Superior temporal gyrus (tissue), 1 donor: ENCODE measurements around the gene CEMIP2.
"Not testable (repeated sequence)": the region's sequence is repeated elsewhere in the genome, so short reads cannot be mapped to it uniquely, and the experiment has no call there.

Experiments
- DNase-seq: peaks from one replicate; pipeline ENCODE4 v3.0.0-alpha.2; 2016; ENCODE audit errors: extremely low spot score

CEMIP2 gene

DNA sequence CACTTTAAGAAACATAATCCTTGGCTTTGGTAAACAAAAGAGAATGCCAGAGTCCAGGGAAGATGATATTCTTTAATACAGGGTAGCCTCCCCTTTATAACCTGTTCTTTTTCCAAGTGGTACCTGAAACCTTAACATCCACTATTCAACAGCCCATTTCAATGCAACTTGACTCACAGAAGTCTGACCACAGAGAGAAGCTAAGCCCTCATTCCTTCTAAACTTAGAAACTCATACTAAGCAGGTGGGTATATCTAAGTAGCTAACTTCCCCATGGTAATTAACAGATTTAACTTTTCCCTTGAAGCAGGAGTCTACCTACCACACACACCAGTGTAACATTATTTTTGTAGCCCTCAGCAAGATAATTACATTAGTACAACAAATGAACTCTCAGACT, 91.9 kb downstream of the CEMIP2 start:
- DNase-seq: no peak

DNA sequence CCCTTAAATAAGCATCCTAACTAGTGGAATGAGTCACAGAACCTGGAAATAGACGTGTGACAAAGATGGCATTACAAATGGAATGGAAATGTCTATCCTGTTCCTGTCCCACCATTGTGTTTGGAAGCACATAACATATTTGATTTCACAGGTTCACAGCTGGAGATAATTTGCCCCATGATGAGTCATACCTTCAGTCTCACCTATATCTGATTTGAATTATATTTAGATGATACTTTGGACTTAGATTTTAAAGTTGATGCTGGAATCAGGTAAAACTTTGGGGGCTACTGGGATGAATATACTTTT, 92.5 kb downstream of the CEMIP2 start:
- DNase-seq: no peak

DNA sequence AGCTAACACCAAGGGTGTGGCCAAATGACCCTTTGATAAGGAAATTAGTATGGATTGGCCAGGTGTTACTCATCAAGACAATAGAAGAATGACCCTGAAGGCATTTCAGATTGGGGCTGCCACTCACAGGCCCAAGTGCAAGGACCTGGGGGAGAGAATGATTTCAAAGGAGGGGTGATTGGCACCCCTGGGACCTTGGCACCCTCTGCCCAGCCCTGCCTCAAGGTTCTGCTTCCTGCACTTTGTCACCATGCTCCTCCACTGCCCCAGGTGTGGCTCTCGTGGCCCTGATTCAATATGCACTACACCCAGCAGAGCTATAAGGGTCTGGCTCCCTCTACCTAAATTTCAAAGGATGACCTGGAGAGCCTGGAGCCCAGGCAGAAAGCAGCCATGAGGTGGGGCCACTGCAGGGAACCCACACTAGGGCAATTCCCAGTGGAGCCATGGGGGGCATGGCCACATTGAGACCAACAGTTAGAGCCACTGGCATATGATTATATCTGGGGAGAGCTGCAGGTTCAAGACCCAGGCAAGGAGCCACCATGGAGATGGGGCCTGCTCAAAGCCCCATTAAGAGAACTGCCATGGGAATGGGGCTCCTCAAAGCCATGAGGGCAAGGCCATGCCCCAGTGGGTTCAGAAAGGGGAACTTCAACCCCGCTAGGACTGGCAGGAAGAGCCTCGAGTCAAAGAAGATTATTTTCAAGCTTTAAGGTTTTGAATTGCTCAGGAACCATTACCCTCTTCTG, 93.0 kb downstream of the CEMIP2 start:
- DNase-seq: no peak

DNA sequence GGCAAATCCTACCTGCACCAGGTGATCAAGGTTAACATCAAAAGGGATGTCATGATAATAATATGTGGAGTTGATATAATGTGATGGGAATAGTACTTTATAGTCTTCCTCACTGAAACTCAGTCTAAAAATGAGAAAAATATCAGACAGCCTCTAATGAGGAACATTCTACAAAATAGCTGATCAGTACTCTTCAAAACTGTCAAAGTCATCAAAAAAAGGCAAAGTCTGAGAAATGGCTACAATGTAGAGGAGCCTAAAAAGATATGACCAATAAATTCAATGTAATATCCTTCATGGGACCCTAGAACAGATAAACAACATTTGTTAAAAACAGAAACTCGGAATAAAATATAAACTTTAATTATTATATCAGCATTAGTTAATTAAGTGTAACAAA, 95.7 kb downstream of the CEMIP2 start:
- DNase-seq: no peak

DNA sequence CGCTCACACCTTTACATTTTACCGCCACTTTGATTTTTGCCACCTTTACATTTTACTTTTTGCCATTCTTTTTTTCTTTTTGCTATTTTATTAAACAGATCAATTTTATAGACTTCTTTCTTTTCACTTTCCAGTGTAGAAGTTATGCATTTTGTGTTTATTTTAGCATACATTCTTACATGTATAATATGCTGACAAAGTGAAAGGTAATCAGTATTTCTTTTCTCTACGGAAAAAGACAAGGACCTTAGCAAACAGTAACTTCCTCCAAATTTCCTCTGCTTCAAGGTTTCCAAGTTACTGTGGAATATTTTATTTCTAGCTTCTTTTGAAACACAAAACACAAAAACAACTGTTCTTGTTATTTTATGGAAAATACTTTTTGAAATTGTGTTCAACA, 97.0 kb downstream of the CEMIP2 start:
- no peak for DNase-seq

DNA sequence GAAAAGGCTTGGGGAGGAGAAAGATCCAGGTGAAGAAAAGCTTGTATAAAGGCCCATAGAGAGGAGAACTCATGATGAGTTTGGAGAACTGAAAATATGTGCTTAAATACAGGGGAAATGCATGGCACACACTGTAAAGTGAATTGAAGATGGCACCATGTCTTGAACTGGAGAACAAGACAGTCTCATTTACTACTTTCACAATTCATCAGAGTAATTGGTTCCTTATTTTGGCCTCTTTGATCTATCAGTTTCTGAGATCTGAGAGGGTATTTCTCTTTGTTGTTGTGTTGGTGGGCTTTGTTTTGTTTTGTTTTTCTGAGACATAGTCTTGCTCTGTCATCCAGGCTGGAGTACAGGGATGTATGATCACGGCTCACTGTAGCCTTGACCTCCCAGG, 98.2 kb downstream of the CEMIP2 start:
- no peak for DNase-seq

DNA sequence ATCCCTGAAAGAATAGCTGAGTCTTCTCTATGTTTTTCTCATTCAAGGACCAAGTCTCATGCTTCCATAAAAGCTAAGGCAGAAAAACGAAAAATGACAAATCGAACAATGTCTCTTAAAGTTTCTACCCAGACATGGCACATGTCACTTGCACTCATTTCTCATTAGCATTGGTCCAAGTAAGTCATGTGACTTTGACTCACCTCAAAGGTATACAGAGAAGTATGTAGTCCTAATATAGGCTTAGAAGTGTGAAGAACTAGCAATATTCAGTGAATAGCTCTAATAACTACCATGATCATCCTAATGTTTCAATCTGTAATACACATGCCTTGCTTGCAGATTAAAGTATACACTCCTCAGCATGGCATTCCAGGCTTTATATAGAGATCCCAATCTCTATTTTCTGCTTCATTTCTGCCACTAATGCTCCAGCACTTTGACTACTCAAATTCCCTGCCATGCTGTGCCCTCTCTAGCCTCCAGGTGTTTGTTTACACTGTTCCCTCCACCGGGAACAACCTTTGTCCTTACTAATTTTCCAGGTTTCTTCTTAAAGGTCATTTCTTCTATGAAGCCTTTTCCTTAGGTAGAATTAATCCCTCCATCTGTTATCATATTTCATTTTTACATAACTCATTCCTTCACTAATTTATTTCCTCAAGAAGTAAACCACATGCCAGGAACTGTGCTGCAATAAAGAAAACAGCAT, 98.9 kb downstream of the CEMIP2 start:
- DNase-seq: no peak

DNA sequence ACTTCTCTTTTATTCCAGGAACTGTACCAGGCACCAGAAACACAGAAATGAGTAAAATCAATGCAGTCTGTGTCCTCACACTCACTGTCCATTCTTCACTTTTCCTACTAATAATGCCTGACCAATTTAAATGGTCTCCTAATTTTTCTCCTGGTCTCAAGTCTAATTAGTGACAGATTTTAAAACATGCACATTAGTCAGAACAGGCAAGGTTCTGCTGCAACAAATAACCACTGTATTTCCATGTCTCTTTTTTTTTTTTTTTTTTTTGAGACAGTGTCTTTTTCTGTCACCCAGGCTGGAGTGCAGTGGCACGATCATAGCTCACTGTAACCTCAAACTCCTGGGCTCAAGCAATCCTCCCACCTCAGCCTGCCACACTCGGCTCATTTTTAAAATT, 99.6 kb downstream of the CEMIP2 start:
- DNase-seq: no peak

DNA sequence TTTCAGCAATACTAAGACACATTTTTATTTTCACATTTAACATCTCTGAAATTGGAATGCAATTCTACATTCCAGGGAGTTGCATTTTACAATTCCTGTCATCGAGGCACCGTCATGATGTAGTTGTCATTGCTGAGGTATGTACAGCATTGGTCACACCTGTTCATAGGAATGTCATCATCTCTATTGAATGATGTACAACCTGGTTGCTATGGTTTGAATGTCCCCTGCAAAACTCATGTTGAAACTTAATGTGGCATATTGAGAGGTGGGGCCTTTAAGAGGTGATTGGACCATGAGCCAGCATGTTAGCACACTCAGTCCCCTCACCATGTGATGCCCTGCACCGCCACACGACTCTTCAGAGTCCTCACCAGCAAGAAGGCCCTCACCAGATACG, 103.1 kb downstream of the CEMIP2 start:
- no peak for DNase-seq

DNA sequence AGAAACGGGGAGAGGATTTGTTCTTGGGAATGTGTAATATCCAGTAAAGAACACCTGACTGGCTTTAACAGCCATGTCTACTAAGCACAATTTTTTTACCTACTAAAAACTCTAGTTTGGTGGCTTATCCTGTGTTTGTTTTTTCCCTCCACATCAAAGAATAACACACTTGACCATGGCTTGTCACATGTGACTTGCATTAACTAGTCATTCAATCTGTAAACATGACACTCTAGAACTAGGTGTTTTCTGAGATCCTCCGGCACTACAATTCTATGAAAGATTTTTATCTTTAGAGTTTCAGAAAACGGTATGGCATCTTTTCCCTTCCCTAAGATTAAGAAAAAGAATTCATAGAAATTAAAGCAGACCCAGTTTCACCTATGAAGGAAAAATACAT, 103.7 kb downstream of the CEMIP2 start:
- no peak for DNase-seq

DNA sequence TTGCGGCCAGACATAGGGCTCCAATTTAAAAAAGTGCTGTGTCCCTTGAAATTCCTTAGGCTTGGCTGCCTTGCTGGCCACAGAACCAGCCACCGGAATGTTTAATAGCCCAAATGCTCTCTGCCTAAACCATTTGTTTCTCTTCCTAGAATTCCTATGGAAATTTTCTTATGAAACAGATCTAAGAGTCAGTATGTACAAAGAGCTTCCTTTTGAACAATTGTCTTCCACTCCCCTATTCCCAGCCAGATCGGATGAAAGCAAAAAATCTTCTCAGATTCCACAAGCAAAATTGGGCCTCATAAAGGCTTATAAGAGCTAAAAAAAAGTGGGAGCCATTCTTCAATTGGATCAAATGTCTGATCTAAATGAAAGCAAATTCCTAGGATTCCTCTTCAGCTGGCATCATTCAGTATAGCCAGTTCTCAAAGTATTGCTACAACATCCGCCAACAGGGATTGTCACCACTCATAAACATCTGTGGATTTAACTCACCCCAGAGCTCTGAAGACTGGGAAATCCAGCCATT, 104.3 kb downstream of the CEMIP2 start:
- DNase-seq: no peak

DNA sequence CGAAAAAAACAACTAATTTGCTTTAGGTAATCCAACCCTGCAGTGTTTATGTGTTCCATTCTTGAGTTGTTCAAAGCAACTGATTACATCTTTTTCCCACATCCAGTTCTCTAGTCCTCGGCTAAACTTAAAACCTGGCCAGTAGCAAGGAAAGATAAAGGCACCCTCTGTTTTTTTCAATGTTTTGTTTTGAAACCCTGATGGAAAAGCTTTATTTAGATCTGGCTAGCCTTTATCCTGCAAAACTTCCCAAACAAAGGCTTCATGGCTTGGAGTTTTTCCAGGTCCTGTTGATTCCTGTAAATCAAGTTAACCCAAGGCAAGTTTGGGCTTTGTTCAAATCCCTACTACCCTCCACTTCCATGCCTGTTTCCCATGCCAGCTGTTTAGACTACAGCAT, 105.1 kb downstream of the CEMIP2 start:
- no peak for DNase-seq

DNA sequence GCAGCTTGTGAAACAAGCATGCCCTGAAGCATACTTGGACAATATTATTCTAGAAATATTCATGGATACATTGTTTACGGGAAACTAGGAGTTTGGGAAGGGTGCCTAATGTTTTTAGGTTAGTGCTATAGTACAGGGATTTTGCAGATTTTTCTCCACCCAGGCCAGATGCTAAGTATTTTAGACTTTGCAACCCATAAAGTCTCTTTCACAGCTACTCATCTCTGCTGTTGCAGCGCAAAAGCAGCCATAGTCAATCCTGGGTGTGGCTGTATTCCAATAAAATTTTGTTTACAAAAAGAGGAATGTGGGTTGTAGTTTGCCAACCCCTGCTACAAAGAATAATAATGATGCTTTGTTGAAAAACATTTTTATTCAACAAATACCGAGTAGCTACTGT, 106.2 kb downstream of the CEMIP2 start:
- DNase-seq: no peak

DNA sequence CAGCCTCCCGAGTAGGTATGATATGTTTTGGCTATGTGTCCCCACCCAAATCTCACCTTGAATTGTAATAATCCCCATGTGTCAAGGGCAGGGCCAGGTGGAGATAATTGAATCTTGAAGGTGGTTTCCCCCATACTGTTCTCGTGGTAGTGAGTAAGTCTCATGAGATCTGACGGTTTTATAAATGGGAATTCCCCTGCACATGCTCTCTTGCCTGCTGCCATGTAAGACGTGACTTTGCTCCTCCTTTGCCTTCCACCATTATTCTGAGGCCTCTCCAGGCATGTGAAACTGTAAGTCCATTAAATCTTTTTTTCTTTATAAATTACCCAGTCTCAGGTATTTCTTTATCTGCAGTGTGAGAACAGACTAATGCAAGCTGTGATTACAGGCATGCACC, 111.0 kb downstream of the CEMIP2 start:
- not testable (repeated sequence) for DNase-seq

DNA sequence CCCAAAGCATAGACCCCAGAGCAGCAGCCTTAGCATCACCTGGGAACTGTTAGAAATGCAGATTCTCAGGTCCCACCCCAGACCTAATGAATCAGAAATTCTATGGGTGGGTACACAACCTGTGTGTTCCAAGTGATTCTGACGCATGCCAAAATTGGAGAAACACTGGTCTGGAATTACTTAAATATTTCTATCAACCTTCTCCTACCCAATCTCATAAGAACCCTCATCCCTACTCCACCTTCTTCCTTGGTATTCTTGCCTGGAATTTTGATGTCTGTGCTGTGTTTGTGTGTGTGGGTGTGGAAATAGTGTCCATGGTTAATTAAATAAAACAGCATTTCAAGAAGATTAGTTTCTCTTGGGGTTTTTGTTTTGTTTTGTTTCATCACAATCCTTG, 111.8 kb downstream of the CEMIP2 start:
- DNase-seq: no peak

DNA sequence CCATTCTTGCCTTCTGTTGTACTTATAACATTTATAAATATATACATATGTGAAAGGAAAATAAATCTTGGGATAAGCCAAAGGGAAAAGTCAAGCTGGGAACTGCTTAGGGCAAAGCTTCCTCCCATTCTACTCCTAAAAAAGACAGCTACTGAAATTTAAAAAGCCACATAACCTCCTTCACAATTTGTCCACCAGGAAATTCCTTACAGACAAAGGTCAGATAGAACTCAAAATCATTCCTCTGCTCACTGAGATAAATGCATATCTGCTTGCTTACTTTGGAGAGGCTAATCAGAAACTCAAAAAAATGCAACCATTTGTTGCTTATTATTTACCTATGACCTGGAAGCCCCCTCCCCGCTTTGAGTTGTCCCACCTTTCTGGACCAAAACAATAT, 112.5 kb downstream of the CEMIP2 start:
- DNase-seq: no peak

DNA sequence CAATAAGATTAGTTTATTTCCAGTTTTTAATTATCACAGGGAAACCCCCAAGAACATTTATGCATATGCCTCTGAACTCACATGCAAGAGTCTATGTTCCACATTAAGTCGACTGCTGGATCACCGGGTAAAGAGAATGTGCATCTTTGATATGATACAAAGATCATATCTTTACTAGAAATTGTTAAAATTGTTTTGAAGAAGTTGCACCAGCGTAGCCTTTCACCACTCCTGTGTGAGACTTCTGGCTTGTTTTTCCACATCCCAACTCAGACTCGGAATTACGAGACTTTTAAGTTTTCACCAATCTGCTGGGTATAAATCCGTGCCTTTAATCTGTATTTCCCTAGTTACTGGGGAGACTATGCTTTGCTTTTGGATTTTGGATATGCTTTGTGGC, 113.2 kb downstream of the CEMIP2 start:
- no peak for DNase-seq

DNA sequence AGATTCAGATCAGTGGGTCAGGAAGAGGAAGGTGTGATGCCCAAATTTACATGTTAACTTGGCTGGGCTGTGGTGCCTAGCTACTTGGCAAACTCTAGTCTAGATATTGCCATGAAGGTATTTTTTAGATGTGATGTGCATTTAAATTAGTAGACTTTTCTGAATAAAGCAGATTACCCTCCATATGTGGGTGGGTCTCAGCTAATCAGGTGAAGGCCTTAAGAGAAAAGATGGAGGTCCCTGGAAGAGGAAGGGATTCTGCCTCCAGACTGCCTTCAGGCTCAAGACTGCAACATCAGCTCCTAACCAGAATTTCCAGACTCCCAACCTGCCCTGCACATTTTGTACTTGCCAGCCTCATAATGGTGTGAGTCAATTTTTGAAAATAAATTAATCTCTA, 115.8 kb downstream of the CEMIP2 start:
- DNase-seq: no peak

DNA sequence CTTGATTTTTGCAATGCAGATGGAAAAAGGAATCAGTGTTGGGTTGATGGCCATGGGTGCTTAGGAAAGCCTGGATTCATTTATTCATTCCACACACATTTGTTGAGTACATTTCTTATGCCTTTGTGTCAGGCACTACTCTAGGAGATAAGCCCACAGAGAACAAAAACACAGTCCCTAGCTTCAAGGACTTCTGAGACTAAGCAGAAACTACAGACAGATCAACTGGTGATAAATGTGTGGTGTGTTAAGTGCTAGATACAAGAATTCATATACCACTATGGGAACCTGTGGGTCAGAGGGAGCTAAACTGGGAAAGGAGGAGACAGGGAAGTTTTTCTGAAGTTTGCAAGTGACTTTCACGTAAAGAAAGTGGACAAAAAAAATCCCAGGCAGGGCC, 119.9 kb downstream of the CEMIP2 start:
- no peak for DNase-seq

DNA sequence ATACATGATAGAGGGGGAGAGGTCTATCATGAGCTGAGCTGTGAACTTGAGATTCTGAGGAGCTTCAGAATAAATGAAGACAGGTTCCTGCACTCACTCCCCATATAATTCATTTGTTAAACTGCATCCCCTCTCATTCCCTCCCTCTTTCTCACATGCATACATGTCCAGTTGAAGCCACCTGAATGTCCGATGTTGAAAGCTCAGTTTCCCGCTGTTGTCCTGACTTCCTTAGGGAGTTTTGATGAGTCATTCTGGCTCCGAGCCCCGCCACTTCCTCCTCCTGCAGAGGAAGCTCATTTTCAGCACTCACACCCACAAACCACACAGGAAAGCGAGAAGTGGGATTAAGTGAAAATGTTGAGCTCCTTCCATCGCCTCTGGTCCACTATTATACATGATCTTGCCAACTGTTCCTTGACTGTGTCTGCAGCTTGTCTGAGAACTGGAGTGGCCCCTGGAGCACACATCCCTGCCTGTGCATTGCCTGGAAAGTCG, 121.2 kb downstream of the CEMIP2 start:
- DNase-seq: peak; percentile 69

DNA sequence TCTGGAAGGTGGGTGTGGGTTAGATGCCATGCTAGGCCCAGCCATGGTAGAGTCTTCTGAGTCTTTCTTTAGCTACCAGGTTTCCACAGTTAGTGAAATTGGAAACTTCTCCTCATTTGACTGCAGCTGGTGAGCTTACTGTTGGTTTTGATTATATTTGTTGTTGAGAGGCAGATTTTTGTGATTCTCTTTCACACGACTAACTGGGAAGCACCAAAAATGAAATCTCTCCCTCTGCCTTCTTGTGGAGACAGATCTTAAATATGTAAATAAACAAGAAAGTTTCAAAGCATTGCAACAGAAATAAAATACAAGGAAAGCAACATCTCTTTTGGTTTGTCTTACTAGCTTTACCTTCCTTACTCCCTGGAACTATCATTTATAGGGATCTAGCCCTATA, 122.2 kb downstream of the CEMIP2 start:
- DNase-seq: no peak

DNA sequence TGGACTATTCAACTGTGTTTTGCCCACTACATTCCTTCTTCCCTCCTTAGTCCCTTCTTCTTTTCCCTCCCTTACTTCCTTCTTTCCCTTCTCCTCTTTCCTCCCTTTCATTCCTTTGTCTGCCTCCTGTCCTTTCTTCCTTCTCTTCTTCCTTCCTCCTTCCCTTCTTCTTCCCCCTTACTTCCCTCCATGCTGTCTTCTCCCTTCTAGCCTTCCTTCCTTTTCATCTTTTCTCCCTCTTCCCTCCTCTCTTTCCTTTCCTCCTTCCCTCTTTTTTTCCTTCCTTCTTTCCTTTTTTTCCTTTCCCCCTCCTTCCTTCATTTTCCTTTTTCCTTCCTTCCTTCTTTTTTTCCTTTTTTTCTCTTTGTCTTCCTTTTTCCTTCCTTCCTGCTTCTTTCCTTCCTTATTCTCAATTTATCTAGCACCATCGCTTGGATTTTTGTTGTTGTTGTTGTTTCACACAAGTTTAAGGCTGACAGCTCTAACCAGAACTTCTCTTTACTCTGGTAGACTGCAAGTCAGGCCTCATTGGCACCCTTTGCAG, 123.4 kb downstream of the CEMIP2 start:
- DNase-seq: no peak

DNA sequence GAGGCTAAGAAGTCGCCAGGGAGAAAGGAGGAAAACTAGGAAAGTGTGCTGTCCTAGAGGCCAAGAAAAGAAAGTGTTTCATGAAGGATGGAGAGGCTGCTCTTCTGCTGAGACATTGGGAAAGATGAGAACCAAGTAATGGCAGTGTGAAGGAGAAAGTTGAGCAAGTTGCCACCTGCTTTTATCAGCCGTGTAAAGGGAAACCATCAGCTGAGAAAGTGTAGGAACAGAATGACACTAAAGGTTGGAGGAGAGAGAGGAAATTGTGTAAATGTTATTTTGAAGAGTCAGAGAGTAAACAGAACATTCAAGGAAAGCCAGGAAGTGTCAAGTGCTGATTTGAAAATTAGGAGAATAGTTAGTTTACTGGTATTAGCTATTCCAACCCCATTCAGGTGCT, 125.0 kb downstream of the CEMIP2 start:
- DNase-seq: no peak
